Measurements from ENCODE around the gene DPT.

Gene DPT

DNA sequence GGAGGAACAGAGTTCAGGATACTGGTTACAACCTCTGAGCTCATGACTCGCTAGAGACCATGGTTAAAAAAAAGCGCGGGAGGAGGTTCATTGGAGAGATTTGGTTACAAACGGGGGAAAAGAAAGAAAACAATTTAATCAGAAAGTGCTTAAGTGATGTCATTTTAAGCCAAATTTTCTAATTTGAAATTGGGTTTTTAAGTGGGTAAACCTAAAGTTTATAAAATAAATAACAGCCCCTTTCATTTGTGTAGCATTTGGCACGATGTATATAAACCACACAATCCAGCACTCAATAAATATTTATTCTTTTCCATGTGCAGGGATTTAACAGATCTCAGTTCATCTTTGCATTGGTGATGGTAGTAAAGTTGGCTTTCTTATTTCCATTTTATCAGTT, 7.0 kb upstream of the DPT start:
- TF ChIP-seq, protein P1, sequence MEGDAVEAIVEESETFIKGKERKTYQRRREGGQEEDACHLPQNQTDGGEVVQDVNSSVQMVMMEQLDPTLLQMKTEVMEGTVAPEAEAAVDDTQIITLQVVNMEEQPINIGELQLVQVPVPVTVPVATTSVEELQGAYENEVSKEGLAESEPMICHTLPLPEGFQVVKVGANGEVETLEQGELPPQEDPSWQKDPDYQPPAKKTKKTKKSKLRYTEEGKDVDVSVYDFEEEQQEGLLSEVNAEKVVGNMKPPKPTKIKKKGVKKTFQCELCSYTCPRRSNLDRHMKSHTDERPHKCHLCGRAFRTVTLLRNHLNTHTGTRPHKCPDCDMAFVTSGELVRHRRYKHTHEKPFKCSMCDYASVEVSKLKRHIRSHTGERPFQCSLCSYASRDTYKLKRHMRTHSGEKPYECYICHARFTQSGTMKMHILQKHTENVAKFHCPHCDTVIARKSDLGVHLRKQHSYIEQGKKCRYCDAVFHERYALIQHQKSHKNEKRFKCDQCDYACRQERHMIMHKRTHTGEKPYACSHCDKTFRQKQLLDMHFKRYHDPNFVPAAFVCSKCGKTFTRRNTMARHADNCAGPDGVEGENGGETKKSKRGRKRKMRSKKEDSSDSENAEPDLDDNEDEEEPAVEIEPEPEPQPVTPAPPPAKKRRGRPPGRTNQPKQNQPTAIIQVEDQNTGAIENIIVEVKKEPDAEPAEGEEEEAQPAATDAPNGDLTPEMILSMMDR (IDR thresholded peaks at IDR 0.05), result no peak
- no peak overlapping the region for H3K4me3 ChIP-seq (ENCODE audit: low read depth in 1 of 2, low read length in 1 of 2)
- no peaks in the 10 kb centered on the region for H3K27me3 ChIP-seq
- H3K9me3 ChIP-seq, result no peaks in the 10 kb centered on the region
- H3K27ac ChIP-seq, result no peak overlapping the region
- no peaks in the 10 kb centered on the region for H3K4me1 ChIP-seq (ENCODE audit: control insufficient read depth in 1 of 2, insufficient read depth in 1 of 2, low read depth in 1 of 2, low read length in 1 of 2)
- no peaks in the 10 kb centered on the region for H3K36me3 ChIP-seq

GRCh38 chr1:168734946-168735345, 5.9 kb upstream of the DPT start:
- no peaks in the 10 kb centered on the region for H3K9me3 ChIP-seq
- no peaks in the 10 kb centered on the region for H3K36me3 ChIP-seq
- TF ChIP-seq, protein P1 (IDR thresholded peaks at IDR 0.05), result no peak
- H3K4me3 ChIP-seq (ENCODE audit: low read depth in 1 of 2, low read length in 1 of 2), result no peak overlapping the region
- no peaks in the 10 kb centered on the region for H3K4me1 ChIP-seq (ENCODE audit: control insufficient read depth in 1 of 2, insufficient read depth in 1 of 2, low read depth in 1 of 2, low read length in 1 of 2)
- no peak overlapping the region for H3K27ac ChIP-seq
- no peaks in the 10 kb centered on the region for H3K27me3 ChIP-seq

DNA sequence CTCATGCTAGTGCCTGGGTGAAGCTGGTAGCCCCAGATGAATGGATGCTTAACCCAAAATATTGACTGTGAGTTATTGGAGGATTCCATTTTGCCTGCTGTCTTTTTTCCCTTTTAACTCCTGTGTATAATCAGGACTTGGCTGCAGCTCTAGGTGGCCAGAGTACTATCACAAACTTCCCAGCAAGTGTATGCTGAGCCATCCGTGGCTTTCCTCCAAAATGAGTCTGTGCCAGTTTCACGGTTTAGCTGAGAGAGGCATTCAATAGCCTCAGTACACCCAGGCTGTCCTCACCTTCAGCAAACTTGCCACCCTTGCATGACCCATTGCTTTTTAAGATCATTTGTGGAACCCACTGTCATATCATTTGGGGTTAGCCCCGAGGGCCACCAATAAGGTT, 5.3 kb upstream of the DPT start:
- H3K4me3 ChIP-seq (ENCODE audit: low read depth in 1 of 2, low read length in 1 of 2), result no peak overlapping the region
- H3K9me3 ChIP-seq, result no peaks in the 10 kb centered on the region
- no peak overlapping the region for H3K27ac ChIP-seq
- H3K27me3 ChIP-seq, result no peaks in the 10 kb centered on the region
- no peaks in the 10 kb centered on the region for H3K4me1 ChIP-seq (ENCODE audit: control insufficient read depth in 1 of 2, insufficient read depth in 1 of 2, low read depth in 1 of 2, low read length in 1 of 2)
- no peaks in the 10 kb centered on the region for H3K36me3 ChIP-seq
- TF ChIP-seq, protein P1 (IDR thresholded peaks at IDR 0.05), result no peak

DNA sequence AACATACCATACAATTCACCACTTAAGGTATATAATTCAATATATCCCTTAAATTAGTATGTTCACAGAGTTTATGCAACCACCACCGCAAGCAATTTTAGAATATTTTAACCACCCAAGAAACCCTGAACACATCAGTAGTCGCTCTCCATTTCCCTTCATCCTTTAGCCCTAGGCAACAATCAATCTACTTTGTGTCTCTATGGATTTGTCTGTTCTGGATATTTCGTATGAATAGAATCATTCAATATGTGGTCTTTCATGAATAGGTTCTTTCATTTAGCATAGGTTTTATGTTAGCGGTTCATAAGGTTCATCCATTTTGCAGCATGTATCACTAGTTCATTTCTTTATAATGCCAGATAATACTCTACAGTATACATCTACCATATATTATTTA, 4.2 kb upstream of the DPT start:
- TF ChIP-seq, protein P1 (IDR thresholded peaks at IDR 0.05), result no peak
- Histone ChIP-seq H3K4me3 (ENCODE audit: low read depth in 1 of 2, low read length in 1 of 2) (no peak overlapping the region), H3K27me3 (no peaks in the 10 kb centered on the region), H3K36me3 (no peaks in the 10 kb centered on the region), H3K27ac (no peak overlapping the region), H3K9me3 (no peaks in the 10 kb centered on the region), H3K4me1 (ENCODE audit: control insufficient read depth in 1 of 2, insufficient read depth in 1 of 2, low read depth in 1 of 2, low read length in 1 of 2) (no peaks in the 10 kb centered on the region)

- no peaks in the 10 kb centered on the region for H3K9me3 ChIP-seq
- no peaks in the 10 kb centered on the region for H3K27me3 ChIP-seq
- TF ChIP-seq, protein P1 (IDR thresholded peaks at IDR 0.05), result no peak
- H3K4me3 ChIP-seq (ENCODE audit: low read depth in 1 of 2, low read length in 1 of 2), result no peak overlapping the region
- H3K4me1 ChIP-seq (ENCODE audit: control insufficient read depth in 1 of 2, insufficient read depth in 1 of 2, low read depth in 1 of 2, low read length in 1 of 2), result no peaks in the 10 kb centered on the region
- H3K36me3 ChIP-seq, result no peaks in the 10 kb centered on the region
- no peak overlapping the region for H3K27ac ChIP-seq
Observed at GRCh38 chr1:168732736-168733135, 3.7 kb upstream of the DPT start.

Measured in neutrophil (primary cell).